Esophagus squamous epithelium (tissue), 5 donors: ENCODE results near the gene NME7. TPM values are rescaled to one million over a fixed set of nuclear protein-coding genes. Genes with fewer than 3 reads are reported as not detected.
"Not testable (repeated sequence)": the region's sequence is repeated elsewhere in the genome, so short reads cannot be mapped to it uniquely, and the experiment has no call there.

Source experiments
- DNase-seq: peaks from one replicate; lab custom pipeline; 2025; lab: John Stamatoyannopoulos, UW
- H3K27ac ChIP-seq, 4 donors: fragments of 200-600 bp; sonication (generic); one replicate each; pipeline ENCODE4 v1.5.1; 2016 to 2019; ENCODE audit warnings: mild to moderate bottlenecking in 1 of 4
- H3K27me3 ChIP-seq, 4 donors: fragments of 200-600 bp; sonication (generic); 1 replicate in 3 of 4; 2 replicates in 1 of 4; pipeline versions ENCODE4 v1.5.1 to v1.6.0; 2017 to 2021; ENCODE audit warnings: antibody characterized with exemption in 1 of 4
- H3K36me3 ChIP-seq, 3 donors: fragments of 200-600 bp; sonication (generic); one replicate each; pipeline ENCODE4 v1.5.1; 2016 to 2019
- H3K4me1 ChIP-seq, 3 donors: fragments of 200-600 bp; sonication (generic); one replicate each; pipeline ENCODE4 v1.5.1; 2017 to 2019
- H3K4me3 ChIP-seq, 4 donors: fragments of 200-600 bp; sonication (generic); 1 replicate in 3 of 4; 2 replicates in 1 of 4; pipeline ENCODE4 v1.5.1; 2016 to 2019; ENCODE audit warnings: mild to moderate bottlenecking in 2 of 4, moderate library complexity in 1 of 4
- H3K9me3 ChIP-seq, 3 donors: fragments of 200-600 bp; sonication (generic); one replicate each; pipeline ENCODE4 v1.5.1; 2016 to 2019
- CTCF ChIP-seq, 6 experiments: fragments of 450-650 bp in 4 of 6; fragments of 200-600 bp in 2 of 6; sonication (generic) in 2 of 6; IDR thresholded peaks; one replicate each; pipeline ENCODE4 v1.5.1; 2016 to 2019; ENCODE audit warnings: antibody characterized with exemption in 6 of 6, mild to moderate bottlenecking in 4 of 6, moderate library complexity in 4 of 6
- POLR2A ChIP-seq, 4 donors: fragments of 450-650 bp; IDR thresholded peaks; one replicate each; pipeline ENCODE4 v1.6.1; 2017; ENCODE audit warnings: antibody characterized with exemption in 4 of 4, mild to moderate bottlenecking in 4 of 4, moderate library complexity in 3 of 4
- WGBS, 2 donors: methylation state at CpG; one replicate each; pipeline ENCODE4 v1.1.5; 2018; 5-methylcytosine and 5-hydroxymethylcytosine counted together
- intact Hi-C: fragments of 100-400 bp; cut with DNase I; formaldehyde crosslinking; loops from one replicate; pipeline ENCODE4 v1.15.0; 2022
- total RNA-seq, 4 donors: library from RNA; depleted of rRNA; stranded (reverse); fragments of >200 nt; gene quantifications; one replicate each; pipeline ENCODE4 v1.1.0, GENCODE V29; 2016
- donor health status: DM: yes; HTN: yes; CAD: no.

Gene NME7
- total RNA-seq, 4 donors from 2014 or later: 5.7 to 10.7 (median 7.4) TPM

GRCh38 chr1:169129109-169129784 is 238.3 kb downstream of the NME7 start:
- DNase-seq: no peak
- Histone ChIP-seq H3K4me1 (peaks cover 0 to 40% (median 0%) of the 10 kb centered on the region in 3 donors), H3K27ac (no peak overlapping the region), H3K9me3 (no peaks in the 10 kb centered on the region), H3K36me3 (peaks cover 0 to 90% (median 3%) of the 10 kb centered on the region in 3 donors), H3K4me3 (no peak overlapping the region), H3K27me3 (no peaks in the 10 kb centered on the region)
- intact Hi-C loops: no loop called here
- TF ChIP-seq POLR2A (IDR thresholded peaks at IDR 0.05): no peak
- WGBS, 2 donors: 28 to 39% methylated on average over 6 of the region's 6 CpGs

GRCh38 chr1:169128562-169128961 is 239.0 kb downstream of the NME7 start:
- Histone ChIP-seq H3K4me1 (peaks cover 0 to 40% (median 4%) of the 10 kb centered on the region in 3 donors), H3K27ac (no peak overlapping the region)

GRCh38 chr1:169127305-169127704 is 240.3 kb downstream of the NME7 start:
- intact Hi-C loops: no loop called here
- TF ChIP-seq CTCF (IDR thresholded peaks at IDR 0.05): no peak
- no peak for TF ChIP-seq POLR2A (IDR thresholded peaks at IDR 0.05)
- no peak overlapping the region for H3K4me3 ChIP-seq
- H3K27ac ChIP-seq: no peak overlapping the region
- DNase-seq: no peak
- peaks cover 0 to 33% (median 4%) of the 10 kb centered on the region in 3 donors for H3K4me1 ChIP-seq
- 32 to 39% methylated on average over 3 of the region's 3 CpGs for WGBS, 2 donors
- H3K36me3 ChIP-seq: peaks cover 0 to 89% (median 3%) of the 10 kb centered on the region in 3 donors
- H3K27me3 ChIP-seq: no peaks in the 10 kb centered on the region
- H3K9me3 ChIP-seq: no peaks in the 10 kb centered on the region

More at GRCh38 chr1:169128562-169128961, 239.0 kb downstream of the NME7 start:
- intact Hi-C loops: no loop called here
- TF ChIP-seq POLR2A (IDR thresholded peaks at IDR 0.05) (no peak), CTCF (IDR thresholded peaks at IDR 0.05) (no peak)
- Histone ChIP-seq H3K9me3 (no peaks in the 10 kb centered on the region), H3K36me3 (peaks cover 0 to 92% (median 3%) of the 10 kb centered on the region in 3 donors), H3K27me3 (no peaks in the 10 kb centered on the region), H3K4me3 (no peak overlapping the region)
- no peak for DNase-seq
- WGBS, 2 donors: 81 to 91% methylated on average over 2 of the region's 2 CpGs

- H3K36me3 ChIP-seq: peaks cover 0 to 88% (median 3%) of the 10 kb centered on the region in 3 donors
- TF ChIP-seq CTCF (IDR thresholded peaks at IDR 0.05) (no peak), POLR2A (IDR thresholded peaks at IDR 0.05) (no peak)
- no peak overlapping the region for H3K27ac ChIP-seq
- WGBS, 2 donors: 90 to 92% methylated on average over 3 of the region's 3 CpGs
- DNase-seq: no peak
- peaks cover 0 to 31% (median 4%) of the 10 kb centered on the region in 3 donors for H3K4me1 ChIP-seq
- no peaks in the 10 kb centered on the region for H3K9me3 ChIP-seq
- no peak overlapping the region for H3K4me3 ChIP-seq
- intact Hi-C loops: no loop called here
- H3K27me3 ChIP-seq: no peaks in the 10 kb centered on the region
Observed at GRCh38 chr1:169126335-169126734, 241.3 kb downstream of the NME7 start.

GRCh38 chr1:169125597-169125996 is 242.0 kb downstream of the NME7 start:
- intact Hi-C loops, H3K27me3 ChIP-seq, DNase-seq: not testable (repeated sequence)

GRCh38 chr1:169124459-169124858 is 243.1 kb downstream of the NME7 start:
- no peaks in the 10 kb centered on the region for H3K9me3 ChIP-seq
- WGBS, 2 donors: 41 to 51% methylated on average over 2 of the region's 2 CpGs
- H3K4me3 ChIP-seq: no peak overlapping the region
- TF ChIP-seq POLR2A (IDR thresholded peaks at IDR 0.05) (no peak), CTCF (IDR thresholded peaks at IDR 0.05) (no peak)
- H3K36me3 ChIP-seq: peaks cover 0 to 86% (median 3%) of the 10 kb centered on the region in 3 donors
- intact Hi-C loops: no loop called here
- peaks cover 0 to 31% (median 4%) of the 10 kb centered on the region in 3 donors for H3K4me1 ChIP-seq
- DNase-seq: no peak
- peak overlapping the region in 1 of 4 donors; percentile 35 for H3K27ac ChIP-seq
- H3K27me3 ChIP-seq: no peaks in the 10 kb centered on the region

More at GRCh38 chr1:169125597-169125996, 242.0 kb downstream of the NME7 start:
- not testable (repeated sequence) for H3K27ac ChIP-seq, H3K9me3 ChIP-seq, H3K4me3 ChIP-seq
- H3K36me3 ChIP-seq: peaks cover 0 to 86% (median 3%) of the 10 kb centered on the region in 3 donors
- WGBS, 2 donors: 93 to 94% methylated on average over 6 of the region's 6 CpGs
- peaks cover 0 to 31% (median 4%) of the 10 kb centered on the region in 3 donors for H3K4me1 ChIP-seq
